Loucy (cell line): ENCODE measurements around the gene RAB10.
A peak's percentile ranks its signal among the peaks of the same experiment; 100 is the strongest.

Source experiments
- H2AFZ ChIP-seq: fragments of 200-600 bp; sonication (generic); 2 replicates; pipeline ENCODE4 v1.6.0; 2016; ENCODE audit warnings: antibody characterized with exemption, mild to moderate bottlenecking, low read length, moderate library complexity
- H3F3A ChIP-seq: fragments of 200-600 bp; 2 replicates; pipeline ENCODE4 v1.6.0; 2016; ENCODE audit warnings: antibody characterized with exemption, low read depth, mild to moderate bottlenecking
- H3K27me3 ChIP-seq: fragments of 200-600 bp; sonication (generic); 2 replicates; pipeline ENCODE4 v1.6.1; 2014; ENCODE audit warnings: low read length, mild to moderate bottlenecking; ENCODE audit not compliant: insufficient read depth, poor library complexity, severe bottlenecking
- H3K36me3 ChIP-seq: fragments of 200-600 bp; sonication (generic); 2 replicates; pipeline ENCODE4 v1.6.1; 2016; ENCODE audit warnings: low read length; ENCODE audit not compliant: insufficient read depth
- H3K4me1 ChIP-seq: fragments of 200-600 bp; sonication (generic); 2 replicates; pipeline ENCODE4 v1.5.1; 2014; ENCODE audit warnings: low read length, mild to moderate bottlenecking; ENCODE audit not compliant: insufficient read depth, poor library complexity, severe bottlenecking
- H3K4me2 ChIP-seq: fragments of 200-600 bp; sonication (generic); 2 replicates; pipeline ENCODE4 v1.6.0; 2014; ENCODE audit warnings: antibody characterized with exemption, low read length, low read depth, mild to moderate bottlenecking; ENCODE audit not compliant: poor library complexity, severe bottlenecking
- H3K4me3 ChIP-seq: fragments of 200-600 bp; sonication (generic); 2 replicates; pipeline ENCODE4 v1.5.1; 2014; ENCODE audit warnings: low read length, mild to moderate bottlenecking, mixed read lengths; ENCODE audit not compliant: poor library complexity, severe bottlenecking
- H3K79me2 ChIP-seq: fragments of 200-600 bp; sonication (generic); 2 replicates; pipeline ENCODE4 v1.6.1; 2014; ENCODE audit warnings: low read length; ENCODE audit not compliant: insufficient read depth
- H3K9ac ChIP-seq: fragments of 200-600 bp; sonication (generic); 2 replicates; pipeline ENCODE4 v1.6.0; 2014; ENCODE audit warnings: mild to moderate bottlenecking, low read depth, low read length, moderate library complexity; ENCODE audit not compliant: poor library complexity, severe bottlenecking
- H3K9me2 ChIP-seq: fragments of 200-600 bp; sonication (generic); replicated peaks from 2 replicates; pipeline ENCODE4 v1.6.1; 2016; ENCODE audit warnings: low read depth, low read length, mixed read lengths
- H3K9me3 ChIP-seq: fragments of 200-600 bp; sonication (generic); 2 replicates; pipeline ENCODE4 v1.6.1; 2014; ENCODE audit warnings: mild to moderate bottlenecking, antibody characterized with exemption, low read length, low read depth; ENCODE audit not compliant: insufficient read depth
- H4K20me1 ChIP-seq: fragments of 200-600 bp; sonication (generic); 2 replicates; pipeline ENCODE4 v1.6.0; 2014; ENCODE audit warnings: antibody characterized with exemption, low read length, mild to moderate bottlenecking; ENCODE audit not compliant: insufficient read depth, poor library complexity, severe bottlenecking
- EZH2phosphoT487 ChIP-seq: fragments of 200-600 bp; IDR thresholded peaks from 2 replicates; pipeline ENCODE4 v1.6.1; 2018; ENCODE audit warnings: antibody characterized with exemption, mild to moderate bottlenecking, moderate library complexity, borderline replicate concordance
- TF ChIP-seq, protein P1 (sequence below): fragments of 200-600 bp; sonication (generic); conservative IDR thresholded peaks from 2 replicates; pipeline ENCODE4 v1.5.1; 2014; ENCODE audit warnings: mild to moderate bottlenecking, antibody characterized with exemption, low read length

RAB10 gene

DNA sequence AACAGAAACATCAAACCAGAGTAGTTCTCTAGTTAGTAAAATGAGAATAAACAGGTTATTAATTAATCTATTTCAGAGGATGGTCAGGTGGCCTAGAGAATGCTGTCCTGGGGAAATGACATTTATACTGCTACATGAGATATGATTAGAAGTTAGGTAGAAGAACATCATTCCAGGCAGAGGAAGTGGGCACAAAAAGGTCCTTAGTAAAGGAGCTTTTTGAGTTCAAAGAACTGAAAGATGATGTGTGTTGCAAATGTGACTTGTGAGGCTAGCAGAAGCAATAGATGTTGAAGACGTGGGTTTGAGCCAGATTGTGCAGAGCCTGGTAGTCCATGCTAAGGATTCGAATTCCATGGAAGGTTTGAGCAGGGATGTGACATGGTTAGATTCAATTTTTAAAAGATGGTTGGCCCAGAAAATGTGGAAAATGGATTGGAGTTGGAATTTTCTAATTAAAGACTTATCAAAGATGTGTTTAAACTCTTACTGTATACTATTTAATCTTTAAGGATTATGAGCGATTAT is 34.2 kb downstream of the RAB10 start:
- Histone ChIP-seq H3F3A (peaks cover 24% of the 10 kb centered on the region), H3K4me3 (peak overlapping the region; percentile 58), H2AFZ (no peak overlapping the region), H3K4me2 (peak overlapping the region; percentile 69), H3K4me1 (peaks cover 31% of the 10 kb centered on the region), H3K36me3 (no peaks in the 10 kb centered on the region; the same call in 1 of the 2 replicates), H4K20me1 (peaks cover 44% of the 10 kb centered on the region), H3K9me2 (no peaks in the 10 kb centered on the region), H3K9me3 (no peaks in the 10 kb centered on the region), H3K79me2 (peaks cover 95% of the 10 kb centered on the region), H3K9ac (peak overlapping the region; percentile 54), H3K27me3 (no peaks in the 10 kb centered on the region)
- TF ChIP-seq, protein P1, sequence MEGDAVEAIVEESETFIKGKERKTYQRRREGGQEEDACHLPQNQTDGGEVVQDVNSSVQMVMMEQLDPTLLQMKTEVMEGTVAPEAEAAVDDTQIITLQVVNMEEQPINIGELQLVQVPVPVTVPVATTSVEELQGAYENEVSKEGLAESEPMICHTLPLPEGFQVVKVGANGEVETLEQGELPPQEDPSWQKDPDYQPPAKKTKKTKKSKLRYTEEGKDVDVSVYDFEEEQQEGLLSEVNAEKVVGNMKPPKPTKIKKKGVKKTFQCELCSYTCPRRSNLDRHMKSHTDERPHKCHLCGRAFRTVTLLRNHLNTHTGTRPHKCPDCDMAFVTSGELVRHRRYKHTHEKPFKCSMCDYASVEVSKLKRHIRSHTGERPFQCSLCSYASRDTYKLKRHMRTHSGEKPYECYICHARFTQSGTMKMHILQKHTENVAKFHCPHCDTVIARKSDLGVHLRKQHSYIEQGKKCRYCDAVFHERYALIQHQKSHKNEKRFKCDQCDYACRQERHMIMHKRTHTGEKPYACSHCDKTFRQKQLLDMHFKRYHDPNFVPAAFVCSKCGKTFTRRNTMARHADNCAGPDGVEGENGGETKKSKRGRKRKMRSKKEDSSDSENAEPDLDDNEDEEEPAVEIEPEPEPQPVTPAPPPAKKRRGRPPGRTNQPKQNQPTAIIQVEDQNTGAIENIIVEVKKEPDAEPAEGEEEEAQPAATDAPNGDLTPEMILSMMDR = no peak
- TF ChIP-seq EZH2phosphoT487 = no peak

DNA sequence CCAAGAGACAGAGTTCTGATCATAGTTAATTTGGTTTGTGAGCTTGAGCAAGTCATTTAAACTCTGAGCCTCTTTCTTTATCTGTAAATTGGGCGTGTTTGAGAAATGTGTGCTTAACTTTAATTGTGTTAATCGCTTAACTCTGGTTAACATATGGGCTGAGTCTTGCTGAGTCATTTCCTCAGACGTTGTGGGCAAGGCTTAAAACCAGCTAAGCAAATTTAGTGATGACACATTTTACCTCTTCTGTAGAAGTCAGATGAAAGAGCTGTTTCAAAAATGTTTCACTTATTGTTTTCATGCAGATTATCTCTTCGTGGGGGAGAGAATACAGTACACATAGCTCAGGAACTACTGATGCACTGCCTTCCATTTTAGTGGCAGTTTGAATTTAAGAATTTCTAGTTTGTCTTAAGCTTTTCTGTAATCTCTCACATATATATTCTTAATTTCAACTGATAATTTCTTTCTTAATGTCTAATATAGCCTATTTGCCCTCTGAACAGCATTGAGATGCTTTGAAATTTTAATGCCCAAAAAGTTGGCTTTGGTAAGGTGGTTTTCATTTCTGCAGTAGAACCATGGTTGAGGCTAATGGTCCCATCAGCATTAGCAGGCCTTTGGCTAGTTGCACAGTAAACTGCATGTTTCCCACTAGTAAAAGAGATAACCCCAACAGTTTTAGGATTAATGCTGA is 34.9 kb downstream of the RAB10 start:
- H3K4me2 ChIP-seq = peak overlapping the region; percentile 69
- TF ChIP-seq EZH2phosphoT487 = no peak
- TF ChIP-seq, protein P1 = no peak

GRCh38 chr2:26070730-26071129 is 36.8 kb downstream of the RAB10 start:
- TF ChIP-seq EZH2phosphoT487 = no peak
- TF ChIP-seq, protein P1 = no peak
- Histone ChIP-seq H3K9me2 (no peaks in the 10 kb centered on the region), H3K4me2 (peak overlapping the region; percentile 69), H4K20me1 (peaks cover 48% of the 10 kb centered on the region), H3K79me2 (peaks cover 94% of the 10 kb centered on the region), H3K9ac (no peak overlapping the region), H3F3A (peaks cover 24% of the 10 kb centered on the region), H3K4me3 (no peak overlapping the region), H3K9me3 (no peaks in the 10 kb centered on the region), H3K27me3 (no peaks in the 10 kb centered on the region), H3K4me1 (peaks cover 41% of the 10 kb centered on the region), H2AFZ (no peak overlapping the region), H3K36me3 (no peaks in the 10 kb centered on the region)

More for the DNA sequence above, 34.9 kb downstream of the RAB10 start:
- H3K9me2 ChIP-seq = no peaks in the 10 kb centered on the region
- no peaks in the 10 kb centered on the region for H3K27me3 ChIP-seq
- peaks cover 31% of the 10 kb centered on the region for H3K4me1 ChIP-seq
- peaks cover 47% of the 10 kb centered on the region for H4K20me1 ChIP-seq
- H3K9ac ChIP-seq = peak overlapping the region; percentile 54
- peaks cover 95% of the 10 kb centered on the region for H3K79me2 ChIP-seq
- no peaks in the 10 kb centered on the region; the same call in 1 of the 2 replicates for H3K36me3 ChIP-seq
- H2AFZ ChIP-seq = no peak overlapping the region
- H3K4me3 ChIP-seq = peak overlapping the region; percentile 58
- no peaks in the 10 kb centered on the region for H3K9me3 ChIP-seq
- H3F3A ChIP-seq = peaks cover 24% of the 10 kb centered on the region
